OCI-LY3 (cell line): Measurements from ENCODE around the gene PCDH12.

Experiments used
- CTCF ChIP-seq: fragments of 200-600, 300-600 bp; sonication (generic); IDR thresholded peaks from 2 replicates; pipeline ENCODE4 v1.5.1; 2014; ENCODE audit warnings: antibody characterized with exemption, low read length, low read depth
- EZH2phosphoT487 ChIP-seq: fragments of 200-600 bp; shearing (Covaris generic); IDR thresholded peaks from 2 replicates; pipeline ENCODE4 v1.6.1; 2018; ENCODE audit warnings: antibody characterized with exemption, mixed run types, low read depth

GRCh38 chr5:141898448-141899049, 59.5 kb downstream of the PCDH12 start:
- TF ChIP-seq CTCF: no peak
- no peak for TF ChIP-seq EZH2phosphoT487
